IMR-90 (cell line): Measurements from ENCODE around the gene PHEX. TPM values are rescaled to one million over a fixed set of nuclear protein-coding genes. Genes with fewer than 3 reads are reported as not detected.

Experiments used
- ATAC-seq: fragments of 200-7000 bp; cut with Tn5 transposase; 2 replicates; pipeline ENCODE4 v1.9.1; 2020; ENCODE audit warnings: low read depth, mild to moderate bottlenecking, moderate library complexity
- BruUV-seq: library from RNA; stranded (reverse); fragments of 400-500 nt; replicated peaks from 2 replicates; lab custom pipeline; 2021; lab: Mats Ljungman, UMichigan
- CTCF ChIA-PET: fragments of 300-600 bp; formaldehyde crosslinking; extraction: SDS; loops from one replicate; lab custom pipeline; 2021; ENCODE audit warnings: antibody characterized with exemption; lab: Yijun Ruan, JAX
- POLR2A ChIA-PET: fragments of 300-600 bp; sonication (Branson Sonifier 250); formaldehyde crosslinking; loops from one replicate; lab custom pipeline; 2022; ENCODE audit warnings: antibody characterized with exemption; ENCODE audit not compliant: unreplicated experiment; lab: Charles Lee
- DNase-seq: peaks from one replicate; pipeline ENCODE4 v3.0.0; 2013
- H2AFZ ChIP-seq: replicated peaks from 2 replicates; pipeline ENCODE3; 2013; ENCODE audit warnings: low read length, mild to moderate bottlenecking; ENCODE audit not compliant: poor library complexity
- H2AK5ac ChIP-seq: 2 replicates; pipeline ENCODE4 v1.6.1; 2013; ENCODE audit warnings: low read depth, low read length, inconsistent platforms
- H2AK9ac ChIP-seq: replicated peaks from 2 replicates; pipeline ENCODE3; 2013; ENCODE audit warnings: mild to moderate bottlenecking, low read depth, low read length, moderate library complexity; ENCODE audit not compliant: poor library complexity
- H2BK120ac ChIP-seq: 2 replicates; pipeline ENCODE4 v1.6.1; 2013; ENCODE audit warnings: low read depth, low read length, inconsistent platforms
- H2BK15ac ChIP-seq: 3 replicates; pipeline ENCODE4 v1.6.1; 2013; ENCODE audit warnings: low read depth, low read length, inconsistent platforms
- H2BK20ac ChIP-seq: 2 replicates; pipeline ENCODE4 v1.6.1; 2013; ENCODE audit warnings: low read depth, mild to moderate bottlenecking, inconsistent platforms, low read length, moderate library complexity
- H2BK5ac ChIP-seq: 2 replicates; pipeline ENCODE4 v1.6.1; 2013; ENCODE audit warnings: mild to moderate bottlenecking, low read depth, low read length, inconsistent platforms; ENCODE audit not compliant: poor library complexity, severe bottlenecking
- H3K14ac ChIP-seq: replicated peaks from 2 replicates; pipeline ENCODE4 v1.6.1; 2013; ENCODE audit warnings: low read depth, low read length, inconsistent platforms
- H3K18ac ChIP-seq: 2 replicates; pipeline ENCODE4 v1.6.1; 2013; ENCODE audit warnings: low read depth, low read length, control low read depth
- H3K23ac ChIP-seq: 2 replicates; pipeline ENCODE4 v1.6.1; 2013; ENCODE audit warnings: low read depth, low read length, inconsistent platforms
- H3K27ac ChIP-seq: 2 replicates; pipeline ENCODE4 v1.5.1; 2013; ENCODE audit warnings: mild to moderate bottlenecking, control low read depth, low read length; ENCODE audit not compliant: insufficient read depth
- H3K27me3 ChIP-seq: 2 replicates; pipeline ENCODE4 v1.6.1; 2013; ENCODE audit warnings: low read length; ENCODE audit not compliant: control insufficient read depth, insufficient read depth
- H3K36me3 ChIP-seq: 2 replicates; pipeline ENCODE4 v1.6.1; 2013; ENCODE audit warnings: low read length, mixed read lengths; ENCODE audit not compliant: control insufficient read depth, insufficient read depth
- H3K4ac ChIP-seq: 2 replicates; pipeline ENCODE4 v1.6.1; 2013; ENCODE audit warnings: low read depth, low read length, inconsistent platforms
- H3K4me1 ChIP-seq: 2 replicates; pipeline ENCODE4 v1.6.1; 2013; ENCODE audit warnings: low read length, mixed read lengths; ENCODE audit not compliant: control insufficient read depth, insufficient read depth
- H3K4me2 ChIP-seq: 2 replicates; pipeline ENCODE4 v1.6.1; 2013; ENCODE audit warnings: low read depth, mild to moderate bottlenecking, control low read depth, low read length, moderate library complexity
- H3K4me3 ChIP-seq: 2 replicates; pipeline ENCODE4 v1.5.1; 2013; ENCODE audit warnings: low read depth, mild to moderate bottlenecking, control low read depth, low read length, moderate library complexity; ENCODE audit not compliant: insufficient read depth
- H3K56ac ChIP-seq: 2 replicates; pipeline ENCODE4 v1.6.1; 2013; ENCODE audit warnings: low read length, inconsistent platforms; ENCODE audit not compliant: insufficient read depth; ENCODE audit errors: extremely low read depth
- H3K79me1 ChIP-seq, 2 experiments: 2 replicates each; pipeline ENCODE4 v1.6.1; 2013; ENCODE audit warnings: low read length in 2 of 2, inconsistent platforms in 1 of 2, low read depth in 1 of 2
- H3K9ac ChIP-seq: 2 replicates; pipeline ENCODE4 v1.6.1; 2013; ENCODE audit warnings: low read depth, low read length, control low read depth
- H3K9me1 ChIP-seq: 2 replicates; pipeline ENCODE4 v1.6.1; 2013; ENCODE audit warnings: low read length, inconsistent platforms; ENCODE audit not compliant: insufficient read depth
- H3K9me3 ChIP-seq: 2 replicates; pipeline ENCODE4 v1.6.1; 2013; ENCODE audit warnings: low read length; ENCODE audit not compliant: control insufficient read depth, insufficient read depth
- H4K20me1 ChIP-seq: 2 replicates; pipeline ENCODE4 v1.6.1; 2013; ENCODE audit warnings: low read length, inconsistent platforms; ENCODE audit not compliant: insufficient read depth
- H4K5ac ChIP-seq: 2 replicates; pipeline ENCODE4 v1.6.1; 2013; ENCODE audit warnings: mild to moderate bottlenecking, low read depth, low read length, control low read depth
- H4K8ac ChIP-seq, 2 experiments: 2 replicates each; pipeline ENCODE4 v1.6.1; 2013; ENCODE audit warnings: low read depth in 2 of 2, low read length in 2 of 2, control low read depth in 1 of 2, inconsistent platforms in 1 of 2
- H4K91ac ChIP-seq: 2 replicates; pipeline ENCODE4 v1.6.1; 2013; ENCODE audit warnings: low read depth, low read length, inconsistent platforms; ENCODE audit not compliant: insufficient read depth
- BHLHE40 ChIP-seq: fragments of 150-350 bp; IDR thresholded peaks from 2 replicates; pipeline ENCODE4 v1.6.1; 2016; ENCODE audit warnings: mild to moderate bottlenecking, low read depth, low read length
- CEBPB ChIP-seq: IDR thresholded peaks from 2 replicates; pipeline ENCODE4 v1.6.1; 2012; ENCODE audit warnings: low read depth, low read length, improper control_type of control experiment
- CTCF ChIP-seq: conservative IDR thresholded peaks from 2 replicates; pipeline ENCODE4 v1.5.1; 2012; ENCODE audit warnings: mild to moderate bottlenecking, low read depth, low read length, improper control_type of control experiment
- FOS ChIP-seq: fragments of 150-350 bp; IDR thresholded peaks from 2 replicates; pipeline ENCODE4 v1.6.1; 2016; ENCODE audit warnings: low read depth, low read length
- MAFK ChIP-seq: IDR thresholded peaks from 2 replicates; pipeline ENCODE4 v1.6.1; 2012; ENCODE audit warnings: low read depth, low read length, improper control_type of control experiment
- MXI1 ChIP-seq: IDR thresholded peaks from 2 replicates; pipeline ENCODE4 v1.6.1; 2012; ENCODE audit warnings: low read depth, mild to moderate bottlenecking, low read length, moderate library complexity, borderline replicate concordance
- NFE2L2 ChIP-seq: fragments of 150-350 bp; IDR thresholded peaks from 2 replicates; pipeline ENCODE4 v1.6.1; 2016; ENCODE audit warnings: low read depth, mild to moderate bottlenecking, low read length
- RCOR1 ChIP-seq: IDR thresholded peaks from 2 replicates; pipeline ENCODE4 v1.6.1; 2012; ENCODE audit warnings: mild to moderate bottlenecking, low read length, improper control_type of control experiment; ENCODE audit not compliant: insufficient replicate concordance
- RFX5 ChIP-seq: IDR thresholded peaks from 2 replicates; pipeline ENCODE4 v1.8.0; 2012; ENCODE audit warnings: low read depth, mild to moderate bottlenecking, low read length, moderate library complexity
- SMC3 ChIP-seq: fragments of 150-350 bp; IDR thresholded peaks from 2 replicates; pipeline ENCODE4 v1.6.1; 2016; ENCODE audit warnings: low read depth, mild to moderate bottlenecking, antibody characterized with exemption, low read length, moderate library complexity
- WGBS, 2 experiments: methylation state at CpG; one replicate each; pipeline versions ENCODE4 v1.1.5 to v1.1.7; 2013; ENCODE audit warnings: missing lambda C conversion rate in 2 of 2; ENCODE audit not compliant: insufficient read length in 1 of 2; ENCODE audit errors: extremely low coverage in 2 of 2; 5-methylcytosine and 5-hydroxymethylcytosine counted together
- dilution Hi-C: fragments of 300-500 bp; cut with HindIII; formaldehyde crosslinking; loops from one replicate; pipeline ENCODE4 v1.14.3; 2018; ENCODE audit warnings: low sequenced_read_pairs; ENCODE audit not compliant: unreplicated experiment
- in situ Hi-C: fragments of 300-500 bp; cut with MboI; formaldehyde crosslinking; loops from 3 replicates; pipeline ENCODE4 v1.14.3; 2019; ENCODE audit warnings: low sequenced_read_pairs, inconsistent platforms, mixed read lengths
- intact Hi-C: fragments of 100-400 bp; cut with micrococcal nuclease; formaldehyde crosslinking; loops from 2 replicates; pipeline ENCODE4 v1.10.0; 2022
- polyA plus RNA-seq, 3 experiments: library from polyadenylated mRNA; depleted of rRNA; stranded (reverse); fragments of >200 nt; gene quantifications; 2 replicates each; pipeline ENCODE4 v1.2.3, GENCODE V29; 2012; ENCODE audit warnings: low replicate concordance in 1 of 3
- total RNA-seq: library from RNA; depleted of rRNA; stranded (reverse); fragments of >200 nt; gene quantifications from 2 replicates; pipeline ENCODE4 v1.2.3, GENCODE V29; 2012
- TF ChIP-seq, protein P1 (sequence below): fragments of 150-350 bp; IDR thresholded peaks from 2 replicates; pipeline ENCODE4 v1.6.1; 2017; ENCODE audit warnings: mild to moderate bottlenecking, antibody characterized with exemption, low read length, low read depth
- TF ChIP-seq, protein P2 (sequence below): fragments of 150-350 bp; IDR thresholded peaks from 2 replicates; pipeline ENCODE4 v1.6.1; 2016; ENCODE audit warnings: low read depth, mild to moderate bottlenecking, low read length, moderate library complexity, borderline replicate concordance

The PHEX gene
- total and polyA plus RNA-seq, 2 of the 4 experiments (the other 2 are of a cell fraction): 0.10 to 0.18 TPM

DNA sequence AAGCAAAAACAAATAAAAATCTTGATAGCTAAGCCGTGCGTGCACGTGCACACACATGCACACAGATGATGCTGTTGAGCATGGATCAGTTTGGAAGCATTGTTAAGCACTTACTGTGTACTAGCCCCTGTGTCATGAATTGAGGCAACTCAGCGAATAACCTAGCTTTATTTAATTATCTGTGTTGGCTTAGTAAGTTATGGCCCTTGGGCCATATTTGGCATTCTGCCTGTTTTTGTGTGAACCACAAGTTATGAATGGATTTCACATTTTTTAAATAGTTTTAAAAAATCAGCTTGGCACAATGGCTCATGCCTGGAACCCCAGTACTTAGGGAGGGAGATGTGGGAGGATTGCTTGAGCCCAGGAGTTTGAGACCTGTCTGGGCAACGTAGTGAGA, 126.9 kb downstream of the PHEX start:
- Histone ChIP-seq H2AFZ (no peak overlapping the region), H2BK120ac (no peak overlapping the region), H3K56ac (no peak overlapping the region), H3K79me1 (no peaks in the 10 kb centered on the region), H4K91ac (no peak overlapping the region), H3K4me3 (no peak overlapping the region), H3K4me2 (no peak overlapping the region), H3K9me3 (no peaks in the 10 kb centered on the region), H2AK5ac (no peak overlapping the region), H4K5ac (no peak overlapping the region), H4K20me1 (no peaks in the 10 kb centered on the region), H3K9me1 (no peaks in the 10 kb centered on the region), H2BK20ac (no peak overlapping the region), H3K23ac (no peak overlapping the region), H3K18ac (no peak overlapping the region), H3K9ac (no peak overlapping the region), H3K4me1 (no peaks in the 10 kb centered on the region), H3K36me3 (no peaks in the 10 kb centered on the region), H3K4ac (no peak overlapping the region), H3K27me3 (no peaks in the 10 kb centered on the region), H3K27ac (no peak overlapping the region), H2BK15ac (no peak overlapping the region), H2BK5ac (no peak overlapping the region), H4K8ac (no peak overlapping the region), H2AK9ac (no peak overlapping the region), H3K14ac (no peak overlapping the region)
- ChIA-PET POLR2A (no interaction called here), CTCF (interaction anchor here (0.6 to 0.7 kb wide), 2 partner anchors 24 to 109 kb away, joined by 3 to 5 read pairs; no protein-coding TSS in a partner anchor)
- intact Hi-C loops (loop anchor here (10.0 kb wide), 1 partner anchor 1034 kb away; no protein-coding TSS in a partner anchor), dilution Hi-C loops (no loop called here), in situ Hi-C loops (no loop called here)
- no TSS peak for BruUV-seq
- TF ChIP-seq CTCF: no peak
- no peak for TF ChIP-seq MAFK
- TF ChIP-seq RCOR1: no peak
- TF ChIP-seq BHLHE40: no peak
- no peak for TF ChIP-seq MXI1
- TF ChIP-seq, protein P1, sequence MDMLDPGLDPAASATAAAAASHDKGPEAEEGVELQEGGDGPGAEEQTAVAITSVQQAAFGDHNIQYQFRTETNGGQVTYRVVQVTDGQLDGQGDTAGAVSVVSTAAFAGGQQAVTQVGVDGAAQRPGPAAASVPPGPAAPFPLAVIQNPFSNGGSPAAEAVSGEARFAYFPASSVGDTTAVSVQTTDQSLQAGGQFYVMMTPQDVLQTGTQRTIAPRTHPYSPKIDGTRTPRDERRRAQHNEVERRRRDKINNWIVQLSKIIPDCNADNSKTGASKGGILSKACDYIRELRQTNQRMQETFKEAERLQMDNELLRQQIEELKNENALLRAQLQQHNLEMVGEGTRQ: no peak
- no peak for TF ChIP-seq SMC3
- TF ChIP-seq RFX5: no peak
- TF ChIP-seq FOS: no peak
- TF ChIP-seq CEBPB: no peak
- TF ChIP-seq NFE2L2: no peak
- TF ChIP-seq, protein P2, sequence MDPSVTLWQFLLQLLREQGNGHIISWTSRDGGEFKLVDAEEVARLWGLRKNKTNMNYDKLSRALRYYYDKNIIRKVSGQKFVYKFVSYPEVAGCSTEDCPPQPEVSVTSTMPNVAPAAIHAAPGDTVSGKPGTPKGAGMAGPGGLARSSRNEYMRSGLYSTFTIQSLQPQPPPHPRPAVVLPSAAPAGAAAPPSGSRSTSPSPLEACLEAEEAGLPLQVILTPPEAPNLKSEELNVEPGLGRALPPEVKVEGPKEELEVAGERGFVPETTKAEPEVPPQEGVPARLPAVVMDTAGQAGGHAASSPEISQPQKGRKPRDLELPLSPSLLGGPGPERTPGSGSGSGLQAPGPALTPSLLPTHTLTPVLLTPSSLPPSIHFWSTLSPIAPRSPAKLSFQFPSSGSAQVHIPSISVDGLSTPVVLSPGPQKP: no peak
- DNase-seq (peak; percentile 29), ATAC-seq (no peak)
- 69% methylated on average over 3 of the region's 5 CpGs; no CpG with 5 or more reads in 1 of the 2 experiments for WGBS, 2 experiments
